GM18520 (cell line): ENCODE measurements around the gene BRMS1L.
"Not testable (repeated sequence)": the region's sequence is repeated elsewhere in the genome, so short reads cannot be mapped to it uniquely, and the experiment has no call there.

Source experiments
- ATAC-seq: cut with Tn5 transposase; IDR thresholded peaks from one replicate; pipeline ENCODE4 v1.9.1; 2021; ENCODE audit not compliant: unreplicated experiment

BRMS1L gene

GRCh38 chr14:35821564-35822411 lies 4.3 kb upstream of the BRMS1L start:
- no peak for ATAC-seq

GRCh38 chr14:35822501-35822900 lies 3.6 kb upstream of the BRMS1L start:
- no peak for ATAC-seq

GRCh38 chr14:35824446-35825165 lies 1.5 kb upstream of the BRMS1L start:
- not testable (repeated sequence) for ATAC-seq

- ATAC-seq, result no peak
These were observed 245 bp upstream of the BRMS1L start for GRCh38 chr14:35825968-35826217.

GRCh38 chr14:35826952-35827416 lies 846 bp downstream of the BRMS1L start:
- no peak for ATAC-seq

GRCh38 chr14:35827678-35828472 lies 1.7 kb downstream of the BRMS1L start:
- no peak for ATAC-seq

GRCh38 chr14:35829449-35829848 lies 3.3 kb downstream of the BRMS1L start:
- ATAC-seq, result no peak

- no peak for ATAC-seq
These were observed 9.3 kb downstream of the BRMS1L start for GRCh38 chr14:35835208-35835982.

- ATAC-seq, result not testable (repeated sequence)
These were observed 15.6 kb downstream of the BRMS1L start for GRCh38 chr14:35841704-35842103.

GRCh38 chr14:35842245-35842644 lies 16.1 kb downstream of the BRMS1L start:
- not testable (repeated sequence) for ATAC-seq

- ATAC-seq, result no peak
These were observed 18.4 kb downstream of the BRMS1L start for GRCh38 chr14:35844494-35844893.

- no peak for ATAC-seq
These were observed 21.5 kb downstream of the BRMS1L start for GRCh38 chr14:35847636-35848035.

- ATAC-seq, result no peak
These were observed 23.0 kb downstream of the BRMS1L start for GRCh38 chr14:35849122-35849521.

- no peak for ATAC-seq
These were observed 25.7 kb downstream of the BRMS1L start for GRCh38 chr14:35851823-35852222.

GRCh38 chr14:35853225-35853624 lies 27.1 kb downstream of the BRMS1L start:
- ATAC-seq, result no peak

- ATAC-seq, result no peak
These were observed 28.6 kb downstream of the BRMS1L start for GRCh38 chr14:35854696-35855270.

GRCh38 chr14:35855876-35856481 lies 29.8 kb downstream of the BRMS1L start:
- ATAC-seq, result peak; percentile 98

GRCh38 chr14:35858521-35859209 lies 32.5 kb downstream of the BRMS1L start:
- no peak for ATAC-seq

GRCh38 chr14:35861204-35861868 lies 35.2 kb downstream of the BRMS1L start:
- no peak for ATAC-seq
